H1 (cell line): ENCODE data around the gene EHD4. TPM values are rescaled to one million over a fixed set of nuclear protein-coding genes. Genes with fewer than 3 reads are reported as not detected.
A peak's percentile ranks its signal among the peaks of the same experiment; 100 is the strongest.

Experiments
- CTCF ChIA-PET: fragments of 300-600 bp; sonication (Branson Sonifier 250); formaldehyde crosslinking; loops from one replicate; lab custom pipeline; 2021; ENCODE audit not compliant: partially characterized antibody; lab: Charles Lee
- POLR2A ChIA-PET: fragments of 300-600 bp; sonication (Branson Sonifier 250); formaldehyde crosslinking; loops from one replicate; lab custom pipeline; 2021; ENCODE audit warnings: inconsistent platforms; ENCODE audit not compliant: partially characterized antibody; lab: Charles Lee
- DNase-seq, 2 experiments: peaks; one replicate each; pipeline versions ENCODE4 v3.0.0 to v3.0.0-alpha.2; 2010 to 2022; ENCODE audit warnings: low spot score in 2 of 2, low read depth in 1 of 2, mixed read lengths in 1 of 2
- FAIRE-seq: peaks from 2 replicates; lab custom pipeline; 2011; peaks lifted over from hg19 to GRCh38; lab: Jason Lieb, UNC
- H2AFZ ChIP-seq: 2 replicates; pipeline ENCODE4 v1.8.1; 2012; ENCODE audit warnings: low read length, inconsistent platforms
- H2AK5ac ChIP-seq: 2 replicates; pipeline ENCODE4 v1.6.1; 2013; ENCODE audit warnings: low read depth, low read length
- H2BK120ac ChIP-seq: replicated peaks from 2 replicates; pipeline ENCODE3; 2013; ENCODE audit warnings: low read depth, low read length, inconsistent platforms
- H2BK12ac ChIP-seq: 2 replicates; pipeline ENCODE4 v1.6.1; 2013; ENCODE audit warnings: low read depth, low read length
- H2BK15ac ChIP-seq: 2 replicates; pipeline ENCODE4 v1.6.1; 2013; ENCODE audit warnings: low read length
- H2BK20ac ChIP-seq: 2 replicates; pipeline ENCODE4 v1.6.1; 2013; ENCODE audit warnings: low read length
- H2BK5ac ChIP-seq: 2 replicates; pipeline ENCODE4 v1.6.1; 2013; ENCODE audit warnings: low read depth, low read length
- H3K14ac ChIP-seq: 2 replicates; pipeline ENCODE4 v1.6.1; 2013; ENCODE audit warnings: inconsistent platforms; ENCODE audit not compliant: insufficient read length
- H3K18ac ChIP-seq: 2 replicates; pipeline ENCODE4 v1.6.1; 2013; ENCODE audit warnings: low read length; ENCODE audit errors: extremely low read depth
- H3K23ac ChIP-seq: 2 replicates; pipeline ENCODE4 v1.6.1; 2013; ENCODE audit warnings: inconsistent platforms; ENCODE audit not compliant: insufficient read length
- H3K23me2 ChIP-seq: 2 replicates; pipeline ENCODE4 v1.6.1; 2013; ENCODE audit warnings: low read depth, low read length
- H3K27ac ChIP-seq: 2 replicates; pipeline ENCODE4 v1.6.1; 2011; ENCODE audit warnings: low read depth, low read length, inconsistent platforms
- H3K27me3 ChIP-seq, 4 experiments: replicated peaks in 1 of 4; 1 replicate in 1 of 4; 2 replicates in 3 of 4; pipeline versions ENCODE4 v1.6.1 to v1.8.1; 2011 to 2013; ENCODE audit warnings: low read length in 3 of 4, mild to moderate bottlenecking in 3 of 4, inconsistent platforms in 2 of 4, mixed read lengths in 2 of 4, moderate library complexity in 1 of 4; ENCODE audit not compliant: control insufficient read depth in 3 of 4, insufficient read depth in 3 of 4; ENCODE audit errors: extremely low read depth in 1 of 4
- H3K36me3 ChIP-seq, 4 experiments: 2 replicates each; pipeline versions ENCODE4 v1.6.1 to v1.8.1; 2011 to 2013; ENCODE audit warnings: mild to moderate bottlenecking in 4 of 4, low read length in 3 of 4, moderate library complexity in 2 of 4, control low read depth in 1 of 4, inconsistent platforms in 1 of 4; ENCODE audit not compliant: insufficient read depth in 4 of 4, control insufficient read depth in 2 of 4
- H3K4ac ChIP-seq: replicated peaks from 2 replicates; pipeline ENCODE3; 2013; ENCODE audit warnings: low read length, low read depth, mixed read lengths, inconsistent platforms; ENCODE audit not compliant: insufficient read length
- H3K4me1 ChIP-seq, 4 experiments: replicated peaks in 1 of 4; 1 replicate in 1 of 4; 2 replicates in 3 of 4; pipeline versions ENCODE4 v1.6.1 to v1.8.1; 2011 to 2013; ENCODE audit warnings: low read length in 3 of 4, inconsistent platforms in 2 of 4, mixed read lengths in 1 of 4; ENCODE audit not compliant: insufficient read depth in 4 of 4, control insufficient read depth in 3 of 4
- H3K4me2 ChIP-seq, 2 experiments: 2 replicates each; pipeline versions ENCODE4 v1.6.1 to v1.8.1; 2011 to 2013; ENCODE audit warnings: low read depth in 2 of 2, low read length in 2 of 2, control low read depth in 1 of 2, inconsistent platforms in 1 of 2, mild to moderate bottlenecking in 1 of 2; ENCODE audit not compliant: insufficient read depth in 1 of 2
- H3K4me3 ChIP-seq, 4 experiments: fragments of 200-600, 300-600 bp in 1 of 4; sonication (generic), shearing (Covaris generic), sonication (Bioruptor Twin) in 1 of 4; 2 replicates each; pipeline versions ENCODE4 v1.5.1 to v1.8.1; 2011 to 2016; ENCODE audit warnings: low read length in 4 of 4, low read depth in 3 of 4, control low read depth in 2 of 4, inconsistent platforms in 2 of 4, mild to moderate bottlenecking in 2 of 4, mixed read lengths in 1 of 4, moderate library complexity in 1 of 4; ENCODE audit not compliant: insufficient read depth in 2 of 4; ENCODE audit errors: extremely low read depth in 1 of 4
- H3K56ac ChIP-seq: replicated peaks from 2 replicates; pipeline ENCODE3; 2013; ENCODE audit warnings: low read depth, mild to moderate bottlenecking, mixed read lengths, low read length, inconsistent platforms; ENCODE audit not compliant: insufficient read length
- H3K79me1 ChIP-seq: 2 replicates; pipeline ENCODE4 v1.6.1; 2013; ENCODE audit warnings: low read depth, low read length, control low read depth
- H3K79me2 ChIP-seq, 2 experiments: 2 replicates each; pipeline versions ENCODE4 v1.6.1 to v1.8.1; 2012 to 2013; ENCODE audit warnings: low read length in 2 of 2, mild to moderate bottlenecking in 2 of 2, inconsistent platforms in 1 of 2; ENCODE audit not compliant: insufficient read depth in 2 of 2, control insufficient read depth in 1 of 2
- H3K9ac ChIP-seq, 4 experiments: replicated peaks in 1 of 4; 1 replicate in 1 of 4; 2 replicates in 3 of 4; pipeline versions ENCODE4 v1.6.1 to v1.8.1; 2011 to 2013; ENCODE audit warnings: low read depth in 3 of 4, low read length in 3 of 4, control low read depth in 2 of 4, mild to moderate bottlenecking in 2 of 4, moderate library complexity in 2 of 4, inconsistent platforms in 1 of 4; ENCODE audit errors: extremely low read depth in 1 of 4
- H3K9me3 ChIP-seq, 2 experiments: 2 replicates each; pipeline versions ENCODE4 v1.6.1 to v1.8.1; 2012 to 2013; ENCODE audit warnings: mild to moderate bottlenecking in 2 of 2, moderate library complexity in 2 of 2, control low read depth in 1 of 2, inconsistent platforms in 1 of 2, low read depth in 1 of 2, low read length in 1 of 2, mixed read lengths in 1 of 2; ENCODE audit not compliant: insufficient read depth in 2 of 2
- H4K20me1 ChIP-seq, 2 experiments: replicated peaks in 1 of 2; 2 replicates each; pipeline versions ENCODE3 to v1.8.1; 2011 to 2013; ENCODE audit warnings: inconsistent platforms in 2 of 2, low read length in 2 of 2, mild to moderate bottlenecking in 1 of 2; ENCODE audit not compliant: insufficient read depth in 2 of 2, control insufficient read depth in 1 of 2
- H4K5ac ChIP-seq: 2 replicates; pipeline ENCODE4 v1.6.1; 2013; ENCODE audit warnings: low read length, low read depth, mixed read lengths, inconsistent platforms; ENCODE audit not compliant: insufficient read length
- H4K8ac ChIP-seq: 2 replicates; pipeline ENCODE4 v1.8.0; 2013; ENCODE audit warnings: mild to moderate bottlenecking, moderate library complexity, low read length, inconsistent platforms; ENCODE audit not compliant: insufficient read depth; ENCODE audit errors: extremely low read depth
- H4K91ac ChIP-seq: replicated peaks from 2 replicates; pipeline ENCODE3; 2013; ENCODE audit warnings: low read length, mixed read lengths, inconsistent platforms; ENCODE audit not compliant: insufficient read length
- ASH2L ChIP-seq: fragments of 200-600, 300-600 bp; sonication (generic); IDR thresholded peaks from one replicate; pipeline ENCODE4 v1.7.1; 2017; ENCODE audit warnings: low read length
- ATF2 ChIP-seq: IDR thresholded peaks from 2 replicates; pipeline ENCODE4 v1.6.1; 2012; ENCODE audit warnings: low read length, inconsistent platforms
- CBX8 ChIP-seq: fragments of 300-800, 300-1000 bp; sonication (generic); IDR thresholded peaks from 2 replicates; pipeline ENCODE4 v1.7.1; 2016; ENCODE audit warnings: low read depth, low read length, borderline replicate concordance
- CREB1 ChIP-seq: IDR thresholded peaks from 2 replicates; pipeline ENCODE4 v1.6.1; 2012; ENCODE audit warnings: inconsistent platforms
- KDM5A ChIP-seq: fragments of 200-600 bp; IDR thresholded peaks from 2 replicates; pipeline ENCODE4 v1.7.1; 2012; ENCODE audit warnings: mild to moderate bottlenecking, low read length, inconsistent platforms, mixed read lengths
- WGBS, 2 experiments: shearing (Covaris generic) in 1 of 2; methylation state at CpG; one replicate each; pipeline versions ENCODE4 v1.1.6 to v1.1.7; 2013 to 2015; ENCODE audit warnings: low lambda C conversion rate in 2 of 2, mixed read lengths in 2 of 2, inconsistent platforms in 1 of 2, low coverage in 1 of 2, missing lambda C conversion rate in 1 of 2; ENCODE audit not compliant: insufficient replicate concordance in 2 of 2, insufficient coverage in 1 of 2, insufficient read length in 1 of 2; ENCODE audit errors: extremely low coverage in 1 of 2, missing lambda C conversion rate in 1 of 2; 5-methylcytosine and 5-hydroxymethylcytosine counted together
- polyA plus RNA-seq, 7 experiments: library from polyadenylated mRNA; depleted of rRNA in 3 of 7; stranded (reverse) in 5 of 7; unstranded in 2 of 7; fragments of >200 nt in 5 of 7; fragments of 200-250 nt in 2 of 7; gene quantifications; 1 replicate in 5 of 7; 2 replicates in 1 of 7; 4 replicates in 1 of 7; pipeline versions ENCODE4 v1.2.1 to v1.2.3, GENCODE V29; 2011 to 2013; ENCODE audit warnings: missing spikeins in 2 of 7, mixed read lengths in 2 of 7
- total RNA-seq: library from RNA; stranded (reverse); fragmentation: NEBNext Ultra II Directional; extraction: Animal tissue kit (Norgen Biotek cat#: 25700); gene quantifications from 2 replicates; pipeline ENCODE4 v1.2.1, GENCODE V29; 2021

EHD4 gene
- total and polyA plus RNA-seq, 2 of the 8 experiments (the other 6 are each of a cell fraction or from before 2014, with no cell fraction given) = 17.5 to 24.5 TPM

- no peak for TF ChIP-seq KDM5A
- no peak for TF ChIP-seq CREB1
- TF ChIP-seq ASH2L = no peak
- TF ChIP-seq ATF2 = no peak
- no peak for TF ChIP-seq CBX8
- TF ChIP-seq, all 59 proteins: peak for 0
- Histone ChIP-seq H3K4me1 (peaks cover 0 to 5% (median 1%) of the 10 kb centered on the region in 4 experiments; a peak in 4 of 7 replicates), H3K36me3 (no peaks in the 10 kb centered on the region), H3K23me2 (no peaks in the 10 kb centered on the region), H3K4me2 (no peak overlapping the region), H3K18ac (no peak overlapping the region), H2BK20ac (no peak overlapping the region), H4K8ac (peak overlapping the region; percentile 86), H3K9me3 (no peaks in the 10 kb centered on the region), H2BK15ac (no peak overlapping the region), H2BK12ac (no peak overlapping the region), H4K20me1 (no peaks in the 10 kb centered on the region), H3K4me3 (no peak overlapping the region), H2BK120ac (no peak overlapping the region), H3K27ac (no peak overlapping the region), H4K91ac (no peak overlapping the region), H4K5ac (no peak overlapping the region), H3K14ac (no peak overlapping the region), H3K56ac (no peak overlapping the region), H2AFZ (peak overlapping the region; percentile 73; the same call in 1 of the 2 replicates), H3K4ac (no peak overlapping the region), H2AK5ac (no peak overlapping the region), H3K23ac (no peak overlapping the region), H3K9ac (no peak overlapping the region), H3K79me1 (no peaks in the 10 kb centered on the region), H3K27me3 (no peaks in the 10 kb centered on the region), H3K79me2 (no peaks in the 10 kb centered on the region), H2BK5ac (no peak overlapping the region)
- POLR2A ChIA-PET = interaction anchor here (1.0 to 3.1 kb wide), 3 partner anchors 17 to 68 kb away, joined by 3 to 14 read pairs (median 3); partner anchors contain the start of gene EHD4
- FAIRE-seq (no peak), DNase-seq (no peak)
- CTCF ChIA-PET = interaction anchor here (0.8 to 16.4 kb wide), 35 partner anchors 10 to 168 kb away, joined by 3 to 252 read pairs (median 5); partner anchors contain the start of gene EHD4
- WGBS, 2 experiments = 73% methylated on average over 18 of the region's 21 CpGs; no CpG with 5 or more reads in 1 of the 2 experiments
Measured at GRCh38 chr15:41988896-41989572, 16.7 kb upstream of the EHD4 start.
